Mammary epithelial cell (primary cell): ENCODE results near the gene CACYBP.

Source experiments
- EZH2 ChIP-seq: IDR thresholded peaks from 2 replicates; pipeline ENCODE4 v1.6.1; 2012; ENCODE audit warnings: low read length, inconsistent platforms, borderline replicate concordance
- TF ChIP-seq, protein P1 (sequence below), 2 donors: IDR thresholded peaks in 1 of 2; conservative IDR thresholded peaks in 1 of 2; 2 replicates each; pipeline ENCODE4 v1.5.1; 2011 to 2012; ENCODE audit warnings: inconsistent platforms in 2 of 2, low read length in 2 of 2, mild to moderate bottlenecking in 2 of 2, control low read depth in 1 of 2, low read depth in 1 of 2; ENCODE audit not compliant: insufficient read depth in 1 of 2; ENCODE audit errors: extremely low read depth in 1 of 2

- TF ChIP-seq, protein P1, sequence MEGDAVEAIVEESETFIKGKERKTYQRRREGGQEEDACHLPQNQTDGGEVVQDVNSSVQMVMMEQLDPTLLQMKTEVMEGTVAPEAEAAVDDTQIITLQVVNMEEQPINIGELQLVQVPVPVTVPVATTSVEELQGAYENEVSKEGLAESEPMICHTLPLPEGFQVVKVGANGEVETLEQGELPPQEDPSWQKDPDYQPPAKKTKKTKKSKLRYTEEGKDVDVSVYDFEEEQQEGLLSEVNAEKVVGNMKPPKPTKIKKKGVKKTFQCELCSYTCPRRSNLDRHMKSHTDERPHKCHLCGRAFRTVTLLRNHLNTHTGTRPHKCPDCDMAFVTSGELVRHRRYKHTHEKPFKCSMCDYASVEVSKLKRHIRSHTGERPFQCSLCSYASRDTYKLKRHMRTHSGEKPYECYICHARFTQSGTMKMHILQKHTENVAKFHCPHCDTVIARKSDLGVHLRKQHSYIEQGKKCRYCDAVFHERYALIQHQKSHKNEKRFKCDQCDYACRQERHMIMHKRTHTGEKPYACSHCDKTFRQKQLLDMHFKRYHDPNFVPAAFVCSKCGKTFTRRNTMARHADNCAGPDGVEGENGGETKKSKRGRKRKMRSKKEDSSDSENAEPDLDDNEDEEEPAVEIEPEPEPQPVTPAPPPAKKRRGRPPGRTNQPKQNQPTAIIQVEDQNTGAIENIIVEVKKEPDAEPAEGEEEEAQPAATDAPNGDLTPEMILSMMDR (conservative IDR thresholded peaks at IDR 0.05 in 1 of 2, IDR thresholded peaks at IDR 0.05 in 1 of 2; ENCODE audit: extremely low read depth in 1 of 2, insufficient read depth in 1 of 2, low read depth in 1 of 2, low read length in 2 of 2), result no peak
- no peak for TF ChIP-seq EZH2
Observed at GRCh38 chr1:175043824-175044223, 44.1 kb downstream of the CACYBP start.
